DMS79 treated with DMSO at 0.1 percent for 48 hours (cell line): ENCODE measurements around the gene SRSF12.
"Not testable (repeated sequence)": the region's sequence is repeated elsewhere in the genome, so short reads cannot be mapped to it uniquely, and the experiment has no call there.

ENCODE experiments used
- DNase-seq: peaks from one replicate; lab custom pipeline; 2025; lab: John Stamatoyannopoulos, UW

Gene SRSF12

GRCh38 chr6:89071036-89071435, 46.8 kb downstream of the SRSF12 start:
- DNase-seq = no peak

DNA sequence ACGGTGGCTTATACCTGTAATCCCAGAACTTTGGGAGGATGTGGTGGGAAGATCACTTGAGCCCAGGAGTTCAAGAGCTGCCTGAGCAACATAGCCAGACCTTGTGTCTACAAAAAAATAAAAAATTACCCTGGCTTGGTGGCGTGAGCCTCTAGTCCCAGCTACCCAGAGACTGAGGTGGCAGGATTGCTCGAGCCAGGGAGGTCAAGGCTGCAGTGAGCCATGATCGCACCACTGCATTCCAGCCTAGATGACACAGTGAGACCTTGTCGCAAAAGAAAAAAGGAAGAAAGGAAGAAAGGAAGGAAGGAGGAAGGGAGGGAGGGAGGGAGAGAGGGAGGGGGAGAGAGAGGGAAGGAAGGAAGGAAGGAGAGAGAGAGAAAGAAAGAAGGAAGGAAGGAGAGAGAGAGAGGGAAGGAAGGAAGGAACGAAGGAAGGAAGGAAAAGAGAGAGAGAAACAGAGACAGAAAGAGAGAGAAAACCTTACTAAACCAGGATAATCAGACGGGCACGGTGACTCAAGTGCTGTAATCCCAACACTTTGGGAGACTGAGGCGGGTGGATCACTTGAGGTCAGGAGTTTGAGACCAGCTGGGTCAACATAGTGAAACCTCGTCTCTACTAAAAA, 48.2 kb downstream of the SRSF12 start:
- DNase-seq = no peak

- DNase-seq = no peak
These were observed 49.2 kb downstream of the SRSF12 start for GRCh38 chr6:89068695-89069094.

GRCh38 chr6:89067796-89068195, 50.1 kb downstream of the SRSF12 start:
- no peak for DNase-seq

DNA sequence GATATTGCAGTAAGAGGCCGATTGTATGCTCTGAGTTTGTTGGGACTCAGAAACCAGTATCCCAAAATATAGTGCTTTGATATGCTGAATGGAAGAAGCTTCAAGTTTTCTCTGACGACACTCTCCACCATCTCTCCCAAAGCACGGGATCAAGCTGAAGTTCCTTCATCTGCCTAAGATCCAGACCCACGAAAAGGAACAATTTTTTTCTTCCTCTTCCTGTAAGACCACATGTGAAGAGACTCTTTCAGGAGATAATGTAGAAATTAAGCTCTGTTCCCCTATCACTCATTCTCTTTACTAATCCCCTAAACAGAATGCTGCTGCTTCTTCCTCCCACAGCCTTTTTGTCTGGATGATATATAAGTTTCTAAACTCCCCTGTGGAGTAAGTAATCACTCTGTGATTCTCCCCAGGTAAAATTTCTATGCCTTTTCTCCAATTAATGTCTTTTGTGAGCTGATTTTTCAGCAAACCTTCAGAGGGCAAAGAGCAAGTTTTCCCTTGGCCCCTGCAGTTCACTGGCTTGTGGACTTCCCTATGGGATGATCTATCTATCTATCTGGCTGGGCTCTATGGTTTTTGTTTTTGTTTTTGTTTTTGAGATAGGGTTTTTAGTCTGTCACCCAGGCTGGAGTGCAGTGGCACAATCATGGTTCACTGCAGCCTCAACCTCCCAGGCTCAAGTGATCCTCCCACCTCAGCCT, 50.8 kb downstream of the SRSF12 start:
- DNase-seq = no peak

DNA sequence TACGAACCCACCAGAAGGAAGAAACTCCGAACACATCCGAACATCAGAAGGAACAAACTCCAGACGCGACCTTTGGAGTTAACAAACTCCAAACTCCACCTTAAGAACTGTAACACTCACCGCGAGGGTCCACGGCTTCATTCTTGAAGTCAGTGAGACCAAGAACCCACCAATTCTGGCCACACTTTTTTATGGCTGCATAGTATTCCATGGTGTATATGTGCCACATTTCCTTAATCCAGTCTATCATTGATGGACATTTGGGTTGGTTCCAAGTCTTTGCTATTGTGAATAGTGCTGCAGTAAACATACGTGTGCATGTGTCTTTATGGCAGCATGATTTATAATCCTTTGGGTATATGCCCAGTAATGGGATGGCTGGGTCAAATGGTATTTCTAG, 51.8 kb downstream of the SRSF12 start:
- DNase-seq = not testable (repeated sequence)

DNA sequence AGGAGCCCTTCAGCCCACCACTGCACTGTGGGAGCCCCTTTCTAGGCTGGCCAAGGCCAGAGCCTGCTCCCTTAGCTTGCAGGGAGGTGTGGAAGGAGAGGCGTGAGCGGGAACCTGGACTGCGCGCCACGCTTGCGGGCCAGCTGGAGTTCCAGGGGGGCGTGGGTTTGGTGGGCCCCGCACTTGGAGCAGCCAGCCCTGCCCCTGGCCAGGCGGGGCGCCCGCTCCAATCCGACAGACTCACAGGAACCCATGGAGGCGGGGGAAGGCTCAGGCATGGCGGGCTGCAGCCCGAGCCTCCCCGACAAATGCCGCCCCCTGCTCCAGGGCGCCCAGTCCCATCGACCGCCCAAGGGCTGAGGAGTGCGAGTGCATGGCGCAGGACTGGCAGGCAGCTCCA, 52.9 kb downstream of the SRSF12 start:
- DNase-seq = not testable (repeated sequence)

- DNase-seq = no peak
These were observed 54.0 kb downstream of the SRSF12 start for GRCh38 chr6:89063881-89064280.

DNA sequence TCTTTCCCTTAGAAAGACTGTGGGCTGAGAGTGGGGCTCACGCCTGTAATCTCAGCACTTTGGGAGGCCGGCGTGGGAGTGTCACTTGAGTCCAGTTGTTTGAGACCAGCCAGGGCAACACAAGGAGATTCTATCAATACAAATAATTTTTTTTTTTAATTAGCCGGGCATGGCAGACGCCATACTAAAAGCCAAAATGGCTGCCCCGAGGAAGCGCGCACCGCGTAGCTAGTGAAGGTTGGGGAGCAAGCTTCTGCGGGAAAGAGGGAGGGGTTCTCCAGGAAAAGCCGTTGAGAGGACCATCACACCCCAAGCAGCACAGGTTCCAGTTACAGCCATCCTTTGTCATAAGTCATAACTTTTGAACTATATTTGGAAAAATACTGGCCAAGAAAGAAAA, 58.6 kb downstream of the SRSF12 start:
- DNase-seq = no peak

DNA sequence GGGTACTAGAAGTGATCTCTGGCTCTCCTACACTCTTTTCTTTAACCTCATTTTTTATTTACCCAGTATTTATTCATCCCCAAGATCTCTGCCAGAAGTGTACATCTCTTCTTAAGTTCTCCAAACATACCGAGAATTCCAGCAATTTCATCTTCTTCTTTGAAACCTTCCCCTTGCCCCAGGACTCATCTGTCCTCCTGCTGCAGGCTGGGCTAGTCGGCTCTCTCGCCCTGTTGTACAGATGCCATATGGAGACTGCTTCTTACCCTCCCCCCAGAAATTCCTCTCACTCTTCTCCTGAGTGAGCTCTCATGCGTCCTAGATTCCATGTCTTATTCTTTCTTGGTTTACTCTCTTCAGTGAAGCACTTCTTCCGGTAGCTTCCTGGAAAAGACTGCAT, 59.2 kb downstream of the SRSF12 start:
- no peak for DNase-seq

- no peak for DNase-seq
These were observed 60.1 kb downstream of the SRSF12 start for GRCh38 chr6:89057759-89058158.

- no peak for DNase-seq
These were observed 63.7 kb downstream of the SRSF12 start for GRCh38 chr6:89054208-89054607.

GRCh38 chr6:89051676-89052075, 66.2 kb downstream of the SRSF12 start:
- no peak for DNase-seq

- DNase-seq = no peak
These were observed 67.2 kb downstream of the SRSF12 start for GRCh38 chr6:89050697-89051096.

DNA sequence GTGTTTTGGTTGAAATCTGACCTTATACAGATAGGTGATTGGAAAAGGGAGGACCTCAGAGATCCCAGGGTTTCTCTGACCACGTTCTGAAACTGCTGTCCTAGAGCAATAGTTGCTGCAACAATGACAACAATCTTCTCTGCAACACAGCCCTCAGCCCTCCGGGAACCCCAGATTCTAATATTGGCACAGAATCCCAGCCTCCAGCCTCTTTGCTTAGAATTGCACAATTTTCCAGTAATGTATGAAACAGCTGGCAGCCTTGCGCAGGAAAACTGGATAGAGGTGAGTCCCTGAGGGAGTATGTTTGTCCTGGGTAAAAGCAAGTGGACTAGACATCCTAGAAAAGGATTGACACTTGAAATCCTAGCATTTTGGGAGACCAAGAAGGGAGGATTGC, 67.7 kb downstream of the SRSF12 start:
- no peak for DNase-seq

DNA sequence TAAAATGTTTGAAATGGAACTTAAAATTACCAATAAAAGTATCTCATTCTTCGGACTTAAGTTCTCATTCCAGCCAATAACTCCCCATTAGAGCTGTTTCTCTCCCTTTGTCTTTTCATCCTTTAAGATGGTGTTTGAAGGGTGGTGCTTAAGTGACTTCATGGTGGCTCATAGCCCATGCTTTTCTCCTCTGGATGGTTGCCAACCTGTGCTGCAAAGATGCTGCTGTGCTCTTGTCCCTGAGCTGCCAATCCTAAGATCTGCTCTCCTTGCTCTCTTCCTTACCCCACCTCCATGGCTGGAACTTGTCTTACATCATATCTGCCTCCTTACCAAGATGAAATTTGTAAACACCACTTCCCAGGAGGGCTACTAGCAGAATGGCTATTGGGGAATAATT, 68.9 kb downstream of the SRSF12 start:
- peak; percentile 28 for DNase-seq

- no peak for DNase-seq
These were observed 69.5 kb downstream of the SRSF12 start for GRCh38 chr6:89048288-89048923.

DNA sequence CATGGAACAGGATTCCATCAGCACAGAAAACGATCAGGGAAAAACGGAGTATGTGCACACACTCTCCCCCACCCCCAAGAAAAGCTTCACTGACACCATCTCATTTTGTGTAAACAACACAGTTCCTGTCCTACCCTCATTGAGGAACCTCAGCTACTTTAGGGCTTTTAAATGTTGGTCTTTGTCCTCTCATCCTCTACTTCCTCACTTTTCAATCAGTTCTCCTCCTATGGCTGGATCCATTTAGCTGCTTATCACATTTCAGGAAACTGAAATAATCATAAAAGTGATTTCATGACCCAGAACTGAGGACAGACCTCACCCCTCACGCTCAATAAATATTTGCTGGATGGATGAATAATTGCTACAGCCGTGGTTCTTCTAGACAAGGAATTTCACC, 70.4 kb downstream of the SRSF12 start:
- no peak for DNase-seq
